Measurements from ENCODE around the gene FAM50A. TPM values are rescaled to one million over a fixed set of nuclear protein-coding genes. Genes with fewer than 3 reads are reported as not detected.

FAM50A gene
- total RNA-seq, 1 donor from 2014 or later: 77.0 TPM

- H3K9me3 Mint-ChIP-seq (ENCODE audit: unreplicated experiment): no peaks in the 10 kb centered on the region
- peaks cover 5% of the 10 kb centered on the region for H3K27me3 Mint-ChIP-seq (ENCODE audit: unreplicated experiment)
- no peak for TF ChIP-seq CTCF (IDR thresholded peaks at IDR 0.05; ENCODE audit: unreplicated experiment)
- H3K4me3 Mint-ChIP-seq (ENCODE audit: unreplicated experiment): peak overlapping the region; percentile 82
- no peak for DNase-seq (ENCODE audit: low spot score)
- peaks cover 14% of the 10 kb centered on the region for H3K4me1 Mint-ChIP-seq (ENCODE audit: unreplicated experiment)
- peak overlapping the region; percentile 53 for H3K27ac Mint-ChIP-seq (ENCODE audit: unreplicated experiment)
- peaks cover 3% of the 10 kb centered on the region for H3K36me3 Mint-ChIP-seq (ENCODE audit: low read depth, unreplicated experiment)
These were observed 35.2 kb upstream of the FAM50A start for GRCh38 chrX:154408659-154409221.

- Mint-ChIP-seq H3K4me3 (ENCODE audit: unreplicated experiment) (peak within 1 kb of the TSS; percentile 82), H3K9me3 (ENCODE audit: unreplicated experiment) (no peaks in the 10 kb centered on the region), H3K27me3 (ENCODE audit: unreplicated experiment) (peaks cover 5% of the 10 kb centered on the region), H3K4me1 (ENCODE audit: unreplicated experiment) (peaks cover 14% of the 10 kb centered on the region), H3K36me3 (ENCODE audit: low read depth, unreplicated experiment) (peaks cover 3% of the 10 kb centered on the region), H3K27ac (ENCODE audit: unreplicated experiment) (peak within 1 kb of the TSS; percentile 70)
- TF ChIP-seq CTCF (IDR thresholded peaks at IDR 0.05; ENCODE audit: unreplicated experiment): no peak
- peak; percentile 69 for DNase-seq (ENCODE audit: low spot score)
These were observed 34.6 kb upstream of the FAM50A start, which contains the start of gene DNASE1L1 for GRCh38 chrX:154409222-154409871. DNASE1L1 (minus strand) TSS chrX:154409254; CDS start chrX:154405568, 3,686 bp downstream.

DNA sequence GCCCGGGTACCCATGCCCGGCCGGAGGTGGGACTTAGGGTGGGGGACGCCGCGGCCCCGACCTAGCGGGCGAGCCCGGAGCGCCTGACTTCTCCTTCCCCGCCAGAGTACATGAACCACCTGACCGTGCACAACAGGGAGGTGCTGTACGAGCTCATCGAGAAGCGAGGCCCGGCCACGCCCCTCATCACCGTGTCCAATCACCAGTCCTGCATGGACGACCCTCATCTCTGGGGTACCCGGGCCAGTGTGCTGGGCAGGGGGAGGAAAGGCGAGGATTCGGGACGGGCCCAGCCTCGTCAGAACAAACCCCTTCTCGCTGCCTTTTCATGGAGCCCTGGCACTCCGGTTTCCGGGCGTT, 32.0 kb upstream of the FAM50A start:
- Mint-ChIP-seq H3K9me3 (ENCODE audit: unreplicated experiment) (no peaks in the 10 kb centered on the region), H3K27me3 (ENCODE audit: unreplicated experiment) (peaks cover 5% of the 10 kb centered on the region), H3K27ac (ENCODE audit: unreplicated experiment) (no peak overlapping the region), H3K36me3 (ENCODE audit: low read depth, unreplicated experiment) (peaks cover 3% of the 10 kb centered on the region), H3K4me1 (ENCODE audit: unreplicated experiment) (peaks cover 14% of the 10 kb centered on the region), H3K4me3 (ENCODE audit: unreplicated experiment) (peak overlapping the region; percentile 42)
- peak; percentile 38 for DNase-seq (ENCODE audit: low spot score)
- no peak for TF ChIP-seq CTCF (IDR thresholded peaks at IDR 0.05; ENCODE audit: unreplicated experiment)

DNA sequence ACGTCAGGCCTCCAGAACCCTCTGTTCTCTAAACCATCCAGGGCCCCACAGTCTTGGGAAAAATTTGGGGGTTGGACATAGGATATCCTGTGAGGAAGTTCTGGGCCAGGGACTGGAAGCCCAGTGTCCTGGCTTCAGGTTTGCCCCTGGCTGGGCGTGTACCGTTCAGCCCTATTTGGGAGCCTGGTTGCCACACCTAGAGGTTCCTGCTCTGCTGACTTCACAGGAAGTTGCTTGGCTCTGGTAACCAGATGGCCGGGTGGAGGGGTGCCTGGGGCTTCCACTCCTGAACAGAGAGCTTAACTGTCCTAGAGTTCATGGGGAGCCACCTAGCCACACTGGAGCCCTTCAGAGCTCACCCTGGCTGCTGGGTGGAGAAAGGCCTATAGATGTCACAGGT, 31.5 kb upstream of the FAM50A start:
- TF ChIP-seq CTCF (IDR thresholded peaks at IDR 0.05; ENCODE audit: unreplicated experiment): no peak
- peak overlapping the region; percentile 42 for H3K4me3 Mint-ChIP-seq (ENCODE audit: unreplicated experiment)
- peaks cover 14% of the 10 kb centered on the region for H3K4me1 Mint-ChIP-seq (ENCODE audit: unreplicated experiment)
- peak overlapping the region; percentile 82 for H3K27ac Mint-ChIP-seq (ENCODE audit: unreplicated experiment)
- H3K9me3 Mint-ChIP-seq (ENCODE audit: unreplicated experiment): no peaks in the 10 kb centered on the region
- peaks cover 3% of the 10 kb centered on the region for H3K36me3 Mint-ChIP-seq (ENCODE audit: low read depth, unreplicated experiment)
- DNase-seq (ENCODE audit: low spot score): peak; percentile 23
- peaks cover 5% of the 10 kb centered on the region for H3K27me3 Mint-ChIP-seq (ENCODE audit: unreplicated experiment)

GRCh38 chrX:154413142-154413541, 30.8 kb upstream of the FAM50A start:
- Mint-ChIP-seq H3K4me3 (ENCODE audit: unreplicated experiment) (peak overlapping the region; percentile 37), H3K9me3 (ENCODE audit: unreplicated experiment) (no peaks in the 10 kb centered on the region)

More at GRCh38 chrX:154413142-154413541, 30.8 kb upstream of the FAM50A start:
- peaks cover 5% of the 10 kb centered on the region for H3K27me3 Mint-ChIP-seq (ENCODE audit: unreplicated experiment)
- H3K27ac Mint-ChIP-seq (ENCODE audit: unreplicated experiment): peak overlapping the region; percentile 82
- no peak for TF ChIP-seq CTCF (IDR thresholded peaks at IDR 0.05; ENCODE audit: unreplicated experiment)
- DNase-seq (ENCODE audit: low spot score): no peak
- peaks cover 3% of the 10 kb centered on the region for H3K36me3 Mint-ChIP-seq (ENCODE audit: low read depth, unreplicated experiment)
- peaks cover 14% of the 10 kb centered on the region for H3K4me1 Mint-ChIP-seq (ENCODE audit: unreplicated experiment)
